Upper lobe of left lung (tissue), 6 donors: ENCODE data around the gene CNTNAP5. TPM values are rescaled to one million over a fixed set of nuclear protein-coding genes. Genes with fewer than 3 reads are reported as not detected.

ENCODE experiments used
- ATAC-seq, 2 donors: fragments of 200-7000 bp; cut with Tn5 transposase; one replicate each; pipeline ENCODE4 v1.9.1; 2022; ENCODE audit warnings: mild to moderate bottlenecking in 2 of 2, moderate library complexity in 2 of 2; ENCODE audit not compliant: low FRiP score in 2 of 2
- DNase-seq, 2 donors: peaks; one replicate each; pipeline ENCODE4 v3.0.0-alpha.2; 2019 to 2020
- H3K27ac ChIP-seq, 4 donors: fragments of 200-600 bp; sonication (generic); one replicate each; pipeline ENCODE4 v1.5.1; 2016 to 2019
- H3K27me3 ChIP-seq, 4 donors: fragments of 200-600 bp; sonication (generic); one replicate each; pipeline ENCODE4 v1.5.1; 2017 to 2019
- H3K36me3 ChIP-seq, 4 donors: fragments of 200-600 bp; sonication (generic); one replicate each; pipeline ENCODE4 v1.5.1; 2016 to 2019
- H3K4me1 ChIP-seq, 4 donors: fragments of 200-600 bp; sonication (generic); one replicate each; pipeline ENCODE4 v1.5.1; 2018 to 2019
- H3K4me3 ChIP-seq, 4 donors: fragments of 200-600 bp; sonication (generic); one replicate each; pipeline ENCODE4 v1.5.1; 2017 to 2019; ENCODE audit warnings: mild to moderate bottlenecking in 2 of 4, moderate library complexity in 1 of 4
- H3K9me3 ChIP-seq, 4 donors: fragments of 200-600 bp; sonication (generic); one replicate each; pipeline ENCODE4 v1.5.1; 2018 to 2019
- EP300 ChIP-seq, 4 donors: sonication (generic); formaldehyde crosslinking; IDR thresholded peaks; one replicate each; pipeline ENCODE4 v1.5.1; 2017; ENCODE audit warnings: antibody characterized with exemption in 4 of 4, control low read depth in 2 of 4
- POLR2A ChIP-seq, 4 donors: fragments of 450-650 bp; IDR thresholded peaks; one replicate each; pipeline ENCODE4 v1.5.1; 2016 to 2017; ENCODE audit warnings: antibody characterized with exemption in 4 of 4, mild to moderate bottlenecking in 2 of 4
- POLR2AphosphoS5 ChIP-seq, 2 donors: sonication (generic); formaldehyde crosslinking; IDR thresholded peaks; one replicate each; pipeline ENCODE4 v1.5.1; 2017; ENCODE audit warnings: antibody characterized with exemption in 2 of 2
- WGBS, 2 donors: methylation state at CpG; one replicate each; pipeline ENCODE4 v1.1.5; 2017 to 2018; 5-methylcytosine and 5-hydroxymethylcytosine counted together
- total RNA-seq, 6 donors: library from RNA; depleted of rRNA in 4 of 6; stranded (reverse); fragments of >200 nt in 4 of 6; gene quantifications; one replicate each; pipeline versions ENCODE4 v1.1.0 to v1.2.1, GENCODE V29; 2016 to 2021
- TF ChIP-seq, protein P1 (sequence below), 6 experiments: fragments of 450-650 bp in 4 of 6; fragments of 200-600 bp in 2 of 6; sonication (generic) in 2 of 6; IDR thresholded peaks; one replicate each; pipeline ENCODE4 v1.5.1; 2016 to 2019; ENCODE audit warnings: antibody characterized with exemption in 6 of 6
- donor health status: DM: no; HTN: no; CAD: no; lungs with moderate emphysema.
- donor health status: DM: no; HTN: yes; CAD: no; lungs with severe emphysema.

CNTNAP5 gene
- total RNA-seq, 6 donors from 2014 or later = not detected

- H3K9me3 ChIP-seq = no peaks in the 10 kb centered on the region
- H3K4me1 ChIP-seq = no peaks in the 10 kb centered on the region
- H3K36me3 ChIP-seq = no peaks in the 10 kb centered on the region
- no peak overlapping the region for H3K27ac ChIP-seq
- no peak for TF ChIP-seq EP300 (IDR thresholded peaks at IDR 0.05)
- TF ChIP-seq, protein P1, sequence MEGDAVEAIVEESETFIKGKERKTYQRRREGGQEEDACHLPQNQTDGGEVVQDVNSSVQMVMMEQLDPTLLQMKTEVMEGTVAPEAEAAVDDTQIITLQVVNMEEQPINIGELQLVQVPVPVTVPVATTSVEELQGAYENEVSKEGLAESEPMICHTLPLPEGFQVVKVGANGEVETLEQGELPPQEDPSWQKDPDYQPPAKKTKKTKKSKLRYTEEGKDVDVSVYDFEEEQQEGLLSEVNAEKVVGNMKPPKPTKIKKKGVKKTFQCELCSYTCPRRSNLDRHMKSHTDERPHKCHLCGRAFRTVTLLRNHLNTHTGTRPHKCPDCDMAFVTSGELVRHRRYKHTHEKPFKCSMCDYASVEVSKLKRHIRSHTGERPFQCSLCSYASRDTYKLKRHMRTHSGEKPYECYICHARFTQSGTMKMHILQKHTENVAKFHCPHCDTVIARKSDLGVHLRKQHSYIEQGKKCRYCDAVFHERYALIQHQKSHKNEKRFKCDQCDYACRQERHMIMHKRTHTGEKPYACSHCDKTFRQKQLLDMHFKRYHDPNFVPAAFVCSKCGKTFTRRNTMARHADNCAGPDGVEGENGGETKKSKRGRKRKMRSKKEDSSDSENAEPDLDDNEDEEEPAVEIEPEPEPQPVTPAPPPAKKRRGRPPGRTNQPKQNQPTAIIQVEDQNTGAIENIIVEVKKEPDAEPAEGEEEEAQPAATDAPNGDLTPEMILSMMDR (IDR thresholded peaks at IDR 0.05) = no peak
- no peak for TF ChIP-seq POLR2AphosphoS5 (IDR thresholded peaks at IDR 0.05)
- no peak for TF ChIP-seq POLR2A (IDR thresholded peaks at IDR 0.05)
- no peaks in the 10 kb centered on the region for H3K27me3 ChIP-seq
- no peak overlapping the region for H3K4me3 ChIP-seq
- ATAC-seq = no peak
- 82 to 84% methylated on average over 10 of the region's 10 CpGs for WGBS, 2 donors
- no peak for DNase-seq
Observed at GRCh38 chr2:124281541-124281940, 256.5 kb downstream of the CNTNAP5 start.

- DNase-seq (no peak), ATAC-seq (no peak)
- Histone ChIP-seq H3K27ac (no peak overlapping the region), H3K4me1 (no peaks in the 10 kb centered on the region), H3K4me3 (no peak overlapping the region), H3K36me3 (no peaks in the 10 kb centered on the region), H3K27me3 (no peaks in the 10 kb centered on the region), H3K9me3 (no peaks in the 10 kb centered on the region)
- TF ChIP-seq POLR2A (IDR thresholded peaks at IDR 0.05) (no peak), POLR2AphosphoS5 (IDR thresholded peaks at IDR 0.05) (no peak)
- TF ChIP-seq, protein P1 (IDR thresholded peaks at IDR 0.05) = no peak
Observed at GRCh38 chr2:124283096-124283495, 258.0 kb downstream of the CNTNAP5 start.

DNA sequence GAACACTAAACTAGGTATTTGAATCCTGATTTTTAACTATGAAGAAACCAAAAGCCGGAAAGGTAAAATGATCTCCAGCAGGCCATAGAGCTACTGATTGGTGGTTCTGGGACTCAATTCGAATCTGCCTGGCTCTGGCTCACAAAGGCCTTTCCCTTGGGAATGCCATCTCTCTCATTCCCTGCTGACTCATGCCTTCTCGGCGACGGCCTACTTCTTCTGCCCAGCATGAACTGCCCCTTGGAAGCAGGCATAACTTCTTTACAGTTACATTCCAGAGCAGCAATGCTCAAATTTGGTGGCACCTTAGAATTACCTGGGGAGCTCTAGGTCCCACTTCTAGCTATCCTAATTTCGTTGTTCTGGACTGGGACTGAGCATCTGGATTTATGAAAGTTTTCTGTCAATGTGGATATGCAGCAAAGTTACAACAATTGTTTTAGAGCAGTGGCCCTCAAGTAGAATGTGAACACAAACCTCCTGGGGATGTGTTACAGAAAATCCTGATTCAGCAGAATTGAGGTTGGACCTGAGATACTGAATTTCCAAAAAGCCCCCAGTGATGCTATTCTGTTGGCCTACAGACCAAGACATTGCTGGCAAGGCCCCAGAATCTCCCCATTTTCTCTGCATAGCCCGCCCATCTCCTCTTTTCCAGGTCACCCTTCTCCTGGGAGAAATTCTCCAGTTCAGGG, 261.1 kb downstream of the CNTNAP5 start:
- no peak for ATAC-seq
- Histone ChIP-seq H3K9me3 (no peaks in the 10 kb centered on the region), H3K27me3 (no peaks in the 10 kb centered on the region)

GRCh38 chr2:124289060-124289459, 264.0 kb downstream of the CNTNAP5 start:
- Histone ChIP-seq H3K27me3 (no peaks in the 10 kb centered on the region), H3K4me1 (no peaks in the 10 kb centered on the region), H3K36me3 (no peaks in the 10 kb centered on the region), H3K27ac (no peak overlapping the region), H3K9me3 (no peaks in the 10 kb centered on the region), H3K4me3 (no peak overlapping the region)
- DNase-seq (no peak), ATAC-seq (no peak)
- TF ChIP-seq POLR2A (IDR thresholded peaks at IDR 0.05) (no peak), EP300 (IDR thresholded peaks at IDR 0.05) (no peak), POLR2AphosphoS5 (IDR thresholded peaks at IDR 0.05) (no peak)
- TF ChIP-seq, protein P1 (IDR thresholded peaks at IDR 0.05) = no peak
- 25 to 43% methylated on average over 1 of the region's 1 CpG for WGBS, 2 donors

More for the DNA sequence above, 261.1 kb downstream of the CNTNAP5 start:
- TF ChIP-seq, protein P1 (IDR thresholded peaks at IDR 0.05) = no peak
- no peak for TF ChIP-seq POLR2A (IDR thresholded peaks at IDR 0.05)
- no peak for TF ChIP-seq POLR2AphosphoS5 (IDR thresholded peaks at IDR 0.05)
- TF ChIP-seq EP300 (IDR thresholded peaks at IDR 0.05) = no peak
- Histone ChIP-seq H3K4me3 (no peak overlapping the region), H3K4me1 (no peaks in the 10 kb centered on the region), H3K27ac (no peak overlapping the region), H3K36me3 (no peaks in the 10 kb centered on the region)
- WGBS, 2 donors = 85 to 86% methylated on average over 7 of the region's 7 CpGs
- no peak for DNase-seq

DNA sequence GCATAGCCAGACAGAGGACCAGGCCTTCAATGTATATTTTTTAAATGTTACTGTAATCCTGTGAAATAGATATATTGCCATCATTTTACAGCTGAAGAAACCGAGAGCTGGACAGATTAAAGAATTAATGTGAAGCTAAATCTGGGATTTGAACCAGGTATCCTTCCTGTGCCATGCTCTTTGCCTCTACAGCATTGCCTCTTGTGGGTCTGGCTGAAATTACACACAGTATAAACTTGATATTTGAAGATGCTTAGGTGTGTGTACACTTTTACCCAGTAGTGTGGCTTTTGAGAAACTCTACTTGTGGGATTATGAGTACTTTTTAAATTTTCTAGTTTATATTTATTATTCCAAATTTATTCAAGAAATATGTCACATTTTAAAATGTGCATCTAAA, 264.5 kb downstream of the CNTNAP5 start:
- Histone ChIP-seq H3K4me3 (no peak overlapping the region), H3K4me1 (no peaks in the 10 kb centered on the region), H3K9me3 (no peaks in the 10 kb centered on the region), H3K27me3 (no peaks in the 10 kb centered on the region), H3K27ac (no peak overlapping the region), H3K36me3 (no peaks in the 10 kb centered on the region)
- ATAC-seq (no peak), DNase-seq (no peak)
- no peak for TF ChIP-seq EP300 (IDR thresholded peaks at IDR 0.05)
- no peak for TF ChIP-seq POLR2AphosphoS5 (IDR thresholded peaks at IDR 0.05)
- TF ChIP-seq POLR2A (IDR thresholded peaks at IDR 0.05) = no peak
- TF ChIP-seq, protein P1 (IDR thresholded peaks at IDR 0.05) = no peak
- 71 to 77% methylated on average over 1 of the region's 1 CpG for WGBS, 2 donors
